ENCODE measurements around the gene RBM4B. TPM values are rescaled to one million over a fixed set of nuclear protein-coding genes. Genes with fewer than 3 reads are reported as not detected.

Gene RBM4B
- total RNA-seq, 6 experiments from 2014 or later = 17.0 to 21.1 (median 18.2) TPM

DNA sequence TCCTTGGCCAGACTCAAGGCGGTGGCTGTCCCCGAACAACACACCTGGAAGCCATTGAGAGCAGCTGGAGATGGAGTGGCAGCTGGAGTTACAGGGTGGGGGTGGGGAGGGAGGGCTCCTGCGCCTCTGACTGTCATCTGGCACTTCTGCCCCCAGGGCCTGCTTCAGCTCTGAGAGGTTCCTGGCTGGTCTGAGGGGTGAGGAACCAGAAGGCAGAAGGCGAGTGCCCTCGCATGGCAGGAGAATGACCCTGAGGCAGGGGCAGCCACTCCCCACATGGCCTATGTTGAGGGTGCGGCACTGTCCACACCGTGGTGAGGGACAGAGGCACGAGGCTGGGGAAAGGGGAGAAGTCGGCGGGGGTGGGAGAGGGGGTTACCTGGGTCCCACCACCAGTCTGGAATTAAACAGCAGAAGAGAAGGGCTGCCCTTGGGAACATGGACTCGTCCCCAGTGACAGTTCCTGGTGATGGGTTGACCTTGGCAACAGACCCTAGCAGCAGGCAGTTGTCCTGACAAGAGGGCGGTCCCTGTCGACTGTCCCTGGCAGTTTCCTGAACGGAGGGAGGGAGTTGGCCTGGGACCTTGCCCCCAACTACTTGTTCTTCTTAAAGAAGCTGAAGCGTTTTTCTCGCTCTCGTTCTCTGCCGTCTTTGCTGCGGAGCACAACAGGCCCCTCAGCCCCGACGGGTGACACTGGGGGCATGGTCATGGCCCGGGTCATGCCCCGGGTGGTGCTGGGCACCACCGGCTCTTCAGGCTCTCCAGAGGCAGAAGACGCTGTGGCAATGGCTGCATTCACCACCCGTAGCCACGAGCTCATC, 7.8 kb upstream of the RBM4B start:
- no peak for TF ChIP-seq CTCF (IDR thresholded peaks at IDR 0.05)
- DNase-seq = no peak
- Mint-ChIP-seq H3K27me3 (ENCODE audit: insufficient read depth) (no peaks in the 10 kb centered on the region), H3K4me3 (no peak overlapping the region), H3K27ac (no peak overlapping the region), H3K9me3 (no peaks in the 10 kb centered on the region), H3K36me3 (ENCODE audit: low read depth) (no peaks in the 10 kb centered on the region), H3K4me1 (ENCODE audit: low read depth) (no peaks in the 10 kb centered on the region)

GRCh38 chr11:66684635-66685034, 6.9 kb upstream of the RBM4B start:
- TF ChIP-seq CTCF (IDR thresholded peaks at IDR 0.05) = no peak
- Mint-ChIP-seq H3K27ac (no peak overlapping the region), H3K9me3 (no peaks in the 10 kb centered on the region), H3K27me3 (ENCODE audit: insufficient read depth) (no peaks in the 10 kb centered on the region), H3K4me3 (no peak overlapping the region), H3K36me3 (ENCODE audit: low read depth) (no peaks in the 10 kb centered on the region), H3K4me1 (ENCODE audit: low read depth) (no peaks in the 10 kb centered on the region)
- DNase-seq = no peak

- Mint-ChIP-seq H3K36me3 (ENCODE audit: low read depth) (no peaks in the 10 kb centered on the region), H3K4me1 (ENCODE audit: low read depth) (no peaks in the 10 kb centered on the region), H3K4me3 (no peak overlapping the region), H3K27ac (no peak overlapping the region), H3K27me3 (ENCODE audit: insufficient read depth) (no peaks in the 10 kb centered on the region), H3K9me3 (no peaks in the 10 kb centered on the region)
- no peak for TF ChIP-seq CTCF (IDR thresholded peaks at IDR 0.05)
- no peak for DNase-seq
Measured at GRCh38 chr11:66683877-66684276, 6.2 kb upstream of the RBM4B start.

GRCh38 chr11:66680966-66681645, 3.4 kb upstream of the RBM4B start:
- TF ChIP-seq CTCF (IDR thresholded peaks at IDR 0.05) = no peak

GRCh38 chr11:66676931-66677598, 622 bp downstream of the RBM4B start:
- DNase-seq = no peak
- Mint-ChIP-seq H3K4me3 (peak overlapping the region; percentile 95), H3K27me3 (ENCODE audit: insufficient read depth) (peaks cover 4% of the 10 kb centered on the region), H3K27ac (peak overlapping the region; percentile 99), H3K9me3 (peaks cover 6% of the 10 kb centered on the region; the same call in 1 of the 2 replicates), H3K36me3 (ENCODE audit: low read depth) (peaks cover 25% of the 10 kb centered on the region), H3K4me1 (ENCODE audit: low read depth) (peaks cover 37% of the 10 kb centered on the region)
- TF ChIP-seq CTCF (IDR thresholded peaks at IDR 0.05) = no peak

More at GRCh38 chr11:66680966-66681645, 3.4 kb upstream of the RBM4B start:
- H3K4me1 Mint-ChIP-seq (ENCODE audit: low read depth) = peaks cover 23% of the 10 kb centered on the region
- peaks cover 11% of the 10 kb centered on the region for H3K36me3 Mint-ChIP-seq (ENCODE audit: low read depth)
- H3K27me3 Mint-ChIP-seq (ENCODE audit: insufficient read depth) = peaks cover 4% of the 10 kb centered on the region
- H3K9me3 Mint-ChIP-seq = peaks cover 3% of the 10 kb centered on the region; the same call in 1 of the 2 replicates
- no peak for DNase-seq
- no peak overlapping the region for H3K4me3 Mint-ChIP-seq
- no peak overlapping the region for H3K27ac Mint-ChIP-seq

Measured in HFFc6 (cell line).